Measurements from ENCODE around the gene TSPAN10.

Gene TSPAN10

GRCh38 chr17:81690549-81690948, 53.6 kb downstream of the TSPAN10 start:
- no peak for DNase-seq

DNA sequence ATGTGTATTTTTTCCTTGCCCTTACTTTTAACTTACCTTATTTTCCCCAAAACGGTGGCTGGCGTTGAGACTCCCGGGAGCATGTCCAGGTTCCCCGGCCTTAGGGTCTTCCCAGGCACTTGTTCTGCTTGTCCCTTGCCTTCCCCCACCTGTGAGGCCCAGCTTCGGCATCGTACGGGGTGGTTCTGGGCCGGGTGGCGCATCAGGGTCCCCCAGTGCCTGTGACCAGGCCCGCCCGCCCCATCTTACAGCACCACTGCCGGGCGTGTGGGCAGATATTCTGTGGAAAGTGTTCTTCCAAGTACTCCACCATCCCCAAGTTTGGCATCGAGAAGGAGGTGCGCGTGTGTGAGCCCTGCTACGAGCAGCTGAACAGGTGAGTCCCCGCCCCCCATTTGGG, 54.2 kb downstream of the TSPAN10 start:
- no peak for DNase-seq

DNA sequence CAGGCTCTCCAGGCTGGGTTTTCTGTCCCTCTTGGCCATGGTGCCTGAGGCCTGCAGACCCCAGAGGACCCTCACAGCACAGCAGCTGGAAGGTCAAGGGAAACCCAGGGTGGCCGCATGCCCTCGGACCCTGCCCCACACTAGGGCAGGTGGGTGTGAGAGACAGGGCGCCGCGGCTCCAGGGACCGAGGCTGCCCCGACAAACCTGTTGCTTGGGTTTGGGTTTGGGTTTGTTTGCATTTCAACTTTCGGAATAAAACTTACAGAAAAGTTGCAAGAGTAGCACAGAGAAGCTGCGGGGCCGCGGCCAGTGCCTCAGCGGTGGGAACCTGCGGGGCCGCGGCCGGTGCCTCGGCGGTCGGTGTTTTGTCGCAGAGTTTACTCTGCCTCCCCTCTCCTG, 54.6 kb downstream of the TSPAN10 start:
- DNase-seq: no peak

DNA sequence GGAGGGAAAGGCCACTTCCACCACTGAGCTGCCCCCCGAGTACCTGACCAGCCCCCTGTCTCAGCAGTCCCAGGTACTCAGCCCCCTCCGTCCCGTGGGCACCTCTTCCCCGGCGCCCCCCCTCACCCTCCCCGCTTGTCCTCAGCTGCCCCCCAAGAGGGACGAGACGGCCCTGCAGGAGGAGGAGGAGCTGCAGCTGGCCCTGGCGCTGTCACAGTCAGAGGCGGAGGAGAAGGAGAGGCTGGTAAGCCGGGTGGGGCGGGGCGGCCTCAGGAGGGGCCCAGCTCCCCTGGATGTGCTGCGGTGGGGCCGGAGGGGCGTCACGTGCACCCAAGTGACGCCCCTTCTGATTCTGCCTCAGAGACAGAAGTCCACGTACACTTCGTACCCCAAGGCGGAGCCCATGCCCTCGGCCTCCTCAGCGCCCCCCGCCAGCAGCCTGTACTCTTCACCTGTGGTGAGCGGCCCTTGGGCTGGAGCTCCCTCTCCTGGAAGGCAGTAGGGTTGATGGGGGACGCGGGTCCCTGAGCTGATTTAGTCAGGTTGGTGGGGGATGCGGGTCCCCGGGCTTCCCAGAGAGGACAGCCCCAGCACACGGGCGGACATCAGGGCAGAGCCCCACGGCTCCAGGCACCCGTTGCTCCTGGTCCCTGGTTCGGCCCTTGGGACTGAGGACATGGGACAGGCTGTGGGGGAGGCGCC, 56.7 kb downstream of the TSPAN10 start:
- no peak for DNase-seq

- no peak for DNase-seq
These were observed 57.8 kb downstream of the TSPAN10 start for GRCh38 chr17:81694810-81695209.

- no peak for DNase-seq
These were observed 58.2 kb downstream of the TSPAN10 start for GRCh38 chr17:81695211-81695610.

- no peak for DNase-seq
These were observed 58.8 kb downstream of the TSPAN10 start for GRCh38 chr17:81695801-81696200.

DNA sequence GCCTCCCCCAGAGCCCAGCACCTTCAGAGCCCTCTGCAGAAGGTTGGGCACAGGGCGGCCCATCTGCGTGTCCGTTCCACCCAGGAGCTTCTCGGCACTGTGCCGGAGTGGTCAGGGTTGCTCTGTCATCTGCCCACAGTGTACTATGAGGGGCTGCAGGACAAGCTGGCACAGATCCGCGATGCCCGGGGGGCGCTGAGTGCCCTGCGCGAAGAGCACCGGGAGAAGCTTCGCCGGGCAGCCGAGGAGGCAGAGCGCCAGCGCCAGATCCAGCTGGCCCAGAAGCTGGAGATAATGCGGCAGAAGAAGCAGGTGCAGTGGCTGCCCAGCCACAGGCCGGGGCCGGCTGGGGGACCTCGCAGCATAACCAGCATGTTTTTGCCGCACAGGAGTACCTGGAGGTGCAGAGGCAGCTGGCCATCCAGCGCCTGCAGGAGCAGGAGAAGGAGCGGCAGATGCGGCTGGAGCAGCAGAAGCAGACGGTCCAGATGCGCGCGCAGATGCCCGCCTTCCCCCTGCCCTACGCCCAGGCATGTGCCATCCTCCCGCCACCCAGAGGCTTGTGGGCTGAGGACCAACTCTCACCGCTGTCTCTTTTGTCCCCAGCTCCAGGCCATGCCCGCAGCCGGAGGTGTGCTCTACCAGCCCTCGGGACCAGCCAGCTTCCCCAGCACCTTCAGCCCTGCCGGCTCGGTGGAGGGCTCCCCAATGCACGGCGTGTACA, 59.4 kb downstream of the TSPAN10 start:
- DNase-seq: no peak

- no peak for DNase-seq
These were observed 60.5 kb downstream of the TSPAN10 start for GRCh38 chr17:81697261-81698044.

All from right forelimb (tissue), 1 donor.